ENCODE results near the gene NWD2. TPM values are rescaled to one million over a fixed set of nuclear protein-coding genes. Genes with fewer than 3 reads are reported as not detected.

NWD2 gene
- polyA plus RNA-seq, 1 donor (not counting 4 experiments of a cell fraction or from before 2014, with no cell fraction given), result 0.10 TPM

DNA sequence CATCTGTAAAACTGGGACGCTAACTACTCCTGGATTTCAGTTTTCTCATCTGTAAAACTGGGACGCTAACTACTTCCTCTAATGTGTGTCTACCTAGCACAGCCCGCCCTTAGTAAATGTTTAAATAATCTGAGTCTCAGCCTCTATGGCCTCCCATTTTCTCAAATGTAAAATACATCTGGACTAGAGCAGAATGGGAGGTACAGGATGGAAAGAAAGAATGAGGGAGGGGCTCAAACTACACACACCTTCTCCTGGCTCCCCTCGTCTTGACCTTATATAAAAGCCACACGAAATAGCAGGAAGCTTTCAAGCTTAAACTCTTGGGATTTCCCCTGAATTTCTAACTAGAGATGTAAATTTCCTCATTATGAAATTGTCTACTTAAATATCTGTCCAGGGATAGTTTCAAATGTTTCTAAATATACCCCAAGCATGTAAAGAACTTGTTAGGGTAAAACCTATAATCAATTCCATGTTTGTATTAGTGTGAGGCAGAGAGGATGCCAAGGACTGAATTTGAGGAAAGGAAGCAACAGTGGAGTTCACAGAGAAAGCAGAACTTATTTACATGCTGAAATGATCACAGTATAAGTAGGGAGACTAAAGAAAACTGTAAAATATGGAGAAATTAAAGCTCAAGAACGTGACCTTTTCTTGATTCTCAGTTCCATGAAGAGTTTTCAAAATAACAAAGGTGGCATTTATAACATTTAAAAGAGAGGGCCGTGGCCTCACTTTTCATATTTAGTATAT is 220.0 kb downstream of the NWD2 start:
- Histone ChIP-seq H3K9me3 (ENCODE audit: control insufficient read depth, low read depth, low read length) (no peaks in the 10 kb centered on the region), H4K20me1 (ENCODE audit: control insufficient read depth, extremely low read depth, insufficient read depth, low read length) (no peaks in the 10 kb centered on the region), H3K27ac (ENCODE audit: control insufficient read depth, insufficient read depth, low read length) (no peak overlapping the region), H2AFZ (ENCODE audit: control insufficient read depth, low read length) (no peak overlapping the region), H3K4me1 (ENCODE audit: control insufficient read depth, extremely low read depth, insufficient read depth, low read length) (no peaks in the 10 kb centered on the region), H3K27me3 (ENCODE audit: control insufficient read depth, extremely low read depth, insufficient read depth, low read length) (no peaks in the 10 kb centered on the region), H3K4me2 (ENCODE audit: control insufficient read depth, extremely low read depth, insufficient read depth, low read depth, low read length) (no peak overlapping the region), H3K9ac (ENCODE audit: control insufficient read depth, extremely low read depth, insufficient read depth, low read length) (no peak overlapping the region), H3K9me1 (ENCODE audit: control insufficient read depth, extremely low read depth, insufficient read depth, low read length) (no peaks in the 10 kb centered on the region), H3K4me3 (ENCODE audit: control insufficient read depth in 2 of 3, extremely low read depth in 1 of 3, insufficient read depth in 2 of 3, low read depth in 1 of 3, low read length in 3 of 3) (no peak overlapping the region), H3K79me2 (ENCODE audit: control insufficient read depth, insufficient read depth, low read length) (no peaks in the 10 kb centered on the region), H3K36me3 (ENCODE audit: control insufficient read depth in 2 of 2, extremely low read depth in 1 of 2, insufficient read depth in 2 of 2, low read length in 2 of 2) (no peaks in the 10 kb centered on the region)
- dilution Hi-C loops (cut with MboI; ENCODE audit: extremely low pct_ligation_motif_present, low sequenced_read_pairs), result no loop called here
- DNase-seq (ENCODE audit: low read depth, low spot score), result no peak
- no peak for FAIRE-seq
- TF ChIP-seq, protein P1, sequence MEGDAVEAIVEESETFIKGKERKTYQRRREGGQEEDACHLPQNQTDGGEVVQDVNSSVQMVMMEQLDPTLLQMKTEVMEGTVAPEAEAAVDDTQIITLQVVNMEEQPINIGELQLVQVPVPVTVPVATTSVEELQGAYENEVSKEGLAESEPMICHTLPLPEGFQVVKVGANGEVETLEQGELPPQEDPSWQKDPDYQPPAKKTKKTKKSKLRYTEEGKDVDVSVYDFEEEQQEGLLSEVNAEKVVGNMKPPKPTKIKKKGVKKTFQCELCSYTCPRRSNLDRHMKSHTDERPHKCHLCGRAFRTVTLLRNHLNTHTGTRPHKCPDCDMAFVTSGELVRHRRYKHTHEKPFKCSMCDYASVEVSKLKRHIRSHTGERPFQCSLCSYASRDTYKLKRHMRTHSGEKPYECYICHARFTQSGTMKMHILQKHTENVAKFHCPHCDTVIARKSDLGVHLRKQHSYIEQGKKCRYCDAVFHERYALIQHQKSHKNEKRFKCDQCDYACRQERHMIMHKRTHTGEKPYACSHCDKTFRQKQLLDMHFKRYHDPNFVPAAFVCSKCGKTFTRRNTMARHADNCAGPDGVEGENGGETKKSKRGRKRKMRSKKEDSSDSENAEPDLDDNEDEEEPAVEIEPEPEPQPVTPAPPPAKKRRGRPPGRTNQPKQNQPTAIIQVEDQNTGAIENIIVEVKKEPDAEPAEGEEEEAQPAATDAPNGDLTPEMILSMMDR (optimal IDR thresholded peaks at IDR 0.05 in 1 of 3, IDR thresholded peaks at IDR 0.05 in 1 of 3, conservative IDR thresholded peaks at IDR 0.05 in 1 of 3; ENCODE audit: extremely low read depth in 1 of 3, insufficient read depth in 2 of 3, low read length in 3 of 3), result no peak
- no peak for TF ChIP-seq EZH2 (IDR thresholded peaks at IDR 0.05; ENCODE audit: low read length)

DNA sequence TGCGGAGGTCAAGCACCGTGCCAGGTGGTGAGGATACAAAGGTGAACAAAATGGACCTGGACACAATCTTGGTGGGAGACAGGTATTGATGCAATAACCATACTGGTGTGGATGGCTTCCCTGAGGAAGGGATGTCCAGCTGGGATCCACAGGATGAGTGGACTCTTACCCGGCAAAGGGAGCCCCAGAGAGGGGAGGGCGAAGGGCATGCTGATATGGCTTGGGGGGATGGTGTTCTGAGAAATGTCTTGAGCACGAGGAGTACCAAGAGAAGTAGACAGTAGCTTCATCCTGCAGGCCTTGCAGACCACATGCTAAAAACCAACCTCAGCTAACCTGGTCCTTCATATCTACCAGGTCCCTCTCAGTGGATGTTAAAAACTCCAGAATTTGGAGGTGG is 220.8 kb downstream of the NWD2 start:
- FAIRE-seq (no peak), DNase-seq (ENCODE audit: low read depth, low spot score) (no peak)
- Histone ChIP-seq H3K9me1 (ENCODE audit: control insufficient read depth, extremely low read depth, insufficient read depth, low read length) (no peaks in the 10 kb centered on the region), H2AFZ (ENCODE audit: control insufficient read depth, low read length) (no peak overlapping the region), H3K4me1 (ENCODE audit: control insufficient read depth, extremely low read depth, insufficient read depth, low read length) (no peaks in the 10 kb centered on the region), H3K79me2 (ENCODE audit: control insufficient read depth, insufficient read depth, low read length) (no peaks in the 10 kb centered on the region), H4K20me1 (ENCODE audit: control insufficient read depth, extremely low read depth, insufficient read depth, low read length) (no peaks in the 10 kb centered on the region), H3K36me3 (ENCODE audit: control insufficient read depth in 2 of 2, extremely low read depth in 1 of 2, insufficient read depth in 2 of 2, low read length in 2 of 2) (no peaks in the 10 kb centered on the region), H3K9ac (ENCODE audit: control insufficient read depth, extremely low read depth, insufficient read depth, low read length) (no peak overlapping the region), H3K27me3 (ENCODE audit: control insufficient read depth, extremely low read depth, insufficient read depth, low read length) (no peaks in the 10 kb centered on the region), H3K27ac (ENCODE audit: control insufficient read depth, insufficient read depth, low read length) (no peak overlapping the region), H3K4me2 (ENCODE audit: control insufficient read depth, extremely low read depth, insufficient read depth, low read depth, low read length) (no peak overlapping the region), H3K4me3 (ENCODE audit: control insufficient read depth in 2 of 3, extremely low read depth in 1 of 3, insufficient read depth in 2 of 3, low read depth in 1 of 3, low read length in 3 of 3) (no peak overlapping the region), H3K9me3 (ENCODE audit: control insufficient read depth, low read depth, low read length) (no peaks in the 10 kb centered on the region)
- TF ChIP-seq EZH2 (IDR thresholded peaks at IDR 0.05; ENCODE audit: low read length), result no peak
- TF ChIP-seq, protein P1 (optimal IDR thresholded peaks at IDR 0.05 in 1 of 3, IDR thresholded peaks at IDR 0.05 in 1 of 3, conservative IDR thresholded peaks at IDR 0.05 in 1 of 3; ENCODE audit: extremely low read depth in 1 of 3, insufficient read depth in 2 of 3, low read length in 3 of 3), result no peak
- dilution Hi-C loops (cut with MboI; ENCODE audit: extremely low pct_ligation_motif_present, low sequenced_read_pairs), result no loop called here

All from keratinocyte (primary cell).